GM19438 (cell line): ENCODE measurements around the gene ANAPC13.

Experiments used
- ATAC-seq: cut with Tn5 transposase; IDR thresholded peaks from one replicate; pipeline ENCODE4 v1.9.1; 2021; ENCODE audit warnings: low read depth; ENCODE audit not compliant: unreplicated experiment

The ANAPC13 gene

GRCh38 chr3:134457376-134458074 is 28.3 kb downstream of the ANAPC13 start:
- ATAC-seq, result no peak

DNA sequence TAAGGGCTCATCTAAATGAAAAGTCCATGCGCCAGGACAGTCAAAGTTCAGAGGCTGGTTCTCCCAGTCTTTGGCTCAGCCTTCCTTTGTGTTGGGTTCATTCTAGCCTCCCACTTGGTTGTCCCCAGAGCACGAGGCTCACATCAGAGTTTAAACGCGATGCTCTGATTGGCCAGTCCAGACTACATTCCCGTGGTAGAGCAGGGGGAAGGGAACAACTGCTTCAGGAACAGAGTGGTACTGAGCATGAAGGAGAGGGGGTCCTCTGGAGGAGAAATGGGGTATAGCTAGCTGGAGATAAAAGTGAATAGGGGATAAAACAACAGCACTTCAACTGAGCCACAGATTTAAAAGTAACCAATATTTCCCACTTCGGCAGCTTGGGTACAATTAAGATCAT is 32.2 kb downstream of the ANAPC13 start:
- no peak for ATAC-seq

DNA sequence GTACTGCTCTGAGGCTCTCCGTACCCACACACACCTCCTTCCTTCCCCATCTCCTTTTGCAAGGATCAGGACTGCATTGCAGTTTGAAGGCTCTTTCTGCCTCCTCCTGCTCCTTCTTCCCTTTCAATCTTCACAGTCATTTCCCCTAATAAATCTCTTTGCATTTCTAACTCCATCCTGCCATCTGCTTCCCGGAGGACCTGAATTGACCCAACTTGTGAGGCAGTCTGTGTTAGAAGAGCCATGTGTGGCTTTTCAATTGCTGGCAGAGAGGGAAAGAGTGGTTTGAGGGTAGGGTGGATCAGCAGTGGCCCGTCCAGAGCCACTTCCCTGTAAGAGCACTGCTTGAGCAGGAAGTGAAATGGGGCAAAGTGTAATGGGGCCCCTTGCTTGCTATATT is 35.8 kb downstream of the ANAPC13 start:
- no peak for ATAC-seq

- ATAC-seq, result no peak
Measured at GRCh38 chr3:134449277-134449676, 36.5 kb downstream of the ANAPC13 start.

DNA sequence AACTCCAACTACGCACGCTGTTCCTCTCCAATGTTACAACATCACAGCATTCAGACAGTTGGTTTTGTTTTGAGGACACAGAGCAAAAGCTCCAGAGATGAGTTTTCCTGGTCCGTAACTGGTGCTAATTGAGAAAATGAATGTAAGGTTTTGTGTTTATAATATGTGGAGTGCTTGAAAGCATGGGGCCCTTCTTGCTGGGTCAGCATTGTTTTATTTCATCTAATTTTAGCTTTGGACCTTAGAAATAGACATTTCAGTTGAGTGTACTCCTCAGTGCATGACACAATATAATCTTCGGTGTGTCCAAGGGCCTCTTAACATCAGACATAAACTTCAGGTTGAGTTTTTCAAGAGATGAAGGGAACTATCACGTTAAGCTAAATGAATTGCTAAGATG is 37.1 kb downstream of the ANAPC13 start:
- ATAC-seq, result no peak

DNA sequence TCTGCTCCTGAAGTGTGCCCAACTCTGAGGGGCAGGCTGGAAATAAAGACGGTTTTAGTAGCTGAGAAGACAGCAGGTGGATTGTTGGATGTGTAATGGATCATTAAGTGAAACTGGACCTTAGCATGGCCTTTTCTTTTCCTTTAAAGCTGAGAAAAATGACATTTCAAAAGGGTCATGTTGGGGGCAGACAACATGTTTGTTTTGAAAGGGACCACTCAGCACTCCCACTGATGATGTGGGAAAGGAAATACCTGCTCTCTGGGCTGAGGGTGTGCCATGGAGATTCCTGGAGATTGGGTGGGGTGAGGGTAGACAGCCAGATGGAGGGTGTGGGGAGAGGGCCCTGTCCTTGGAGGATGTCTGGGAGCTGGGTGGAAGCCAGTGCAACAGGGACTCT is 38.4 kb downstream of the ANAPC13 start:
- ATAC-seq, result no peak

GRCh38 chr3:134446800-134447199 is 39.0 kb downstream of the ANAPC13 start:
- ATAC-seq, result no peak

DNA sequence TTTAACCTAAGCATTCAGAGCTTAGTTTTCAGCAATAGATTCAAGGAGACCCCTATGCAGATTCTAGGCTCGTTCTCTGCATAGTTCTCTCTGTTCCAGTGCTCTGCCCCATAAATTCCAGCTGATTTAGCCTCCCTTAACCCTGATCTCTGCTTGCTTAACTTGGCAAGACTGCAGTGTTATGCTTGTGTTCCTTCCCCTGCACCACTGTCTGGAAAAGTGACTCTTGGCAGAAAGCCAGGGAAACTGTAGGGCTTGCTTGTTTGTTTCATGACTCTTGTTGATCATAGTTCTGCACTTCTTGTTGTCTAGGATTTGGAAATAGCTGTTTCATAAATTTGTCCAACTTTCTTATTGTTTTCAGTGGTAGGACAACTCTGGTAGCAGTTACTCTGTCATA is 40.1 kb downstream of the ANAPC13 start:
- no peak for ATAC-seq

- ATAC-seq, result no peak
Measured at GRCh38 chr3:134445095-134445494, 40.7 kb downstream of the ANAPC13 start.

DNA sequence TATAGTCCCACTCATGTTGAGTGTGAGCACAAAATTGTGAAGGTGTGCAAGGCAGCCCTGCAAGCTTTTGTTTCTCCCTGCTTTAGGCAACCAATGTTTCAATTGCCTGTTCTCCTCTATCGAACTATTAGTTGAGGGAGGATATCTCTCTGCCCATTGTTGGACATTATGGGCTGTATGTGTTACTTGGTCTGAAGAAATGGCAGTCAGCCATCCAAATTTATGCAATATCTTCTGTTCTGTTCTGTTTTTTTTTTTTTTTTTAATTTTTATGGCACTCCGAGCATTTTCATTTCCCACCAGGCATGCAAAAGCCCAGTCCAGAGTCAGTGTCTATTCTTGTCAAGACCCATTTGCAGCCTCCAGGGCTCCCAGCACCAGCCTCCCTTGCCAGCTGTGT is 44.0 kb downstream of the ANAPC13 start:
- ATAC-seq, result no peak

DNA sequence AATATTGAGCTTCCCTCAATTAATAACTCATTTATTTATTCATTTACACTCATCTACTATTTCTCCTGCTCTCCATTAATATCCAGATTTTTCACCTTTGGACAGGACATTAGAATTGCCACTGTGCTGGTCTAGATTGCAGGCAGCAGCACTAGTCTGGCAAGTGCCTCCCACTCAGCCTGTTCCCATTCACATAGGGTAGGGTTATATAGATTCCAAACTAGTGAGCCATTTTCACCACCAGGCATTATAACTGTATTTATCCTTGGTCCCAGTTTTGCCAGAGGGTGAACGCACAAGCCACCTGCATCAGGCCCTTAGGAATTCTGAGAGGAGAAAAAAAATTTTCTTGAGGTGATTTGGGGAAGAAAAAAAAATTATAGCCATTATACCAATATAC is 44.5 kb downstream of the ANAPC13 start:
- ATAC-seq, result no peak

- no peak for ATAC-seq
Measured at GRCh38 chr3:134437211-134437752, 48.5 kb downstream of the ANAPC13 start.

DNA sequence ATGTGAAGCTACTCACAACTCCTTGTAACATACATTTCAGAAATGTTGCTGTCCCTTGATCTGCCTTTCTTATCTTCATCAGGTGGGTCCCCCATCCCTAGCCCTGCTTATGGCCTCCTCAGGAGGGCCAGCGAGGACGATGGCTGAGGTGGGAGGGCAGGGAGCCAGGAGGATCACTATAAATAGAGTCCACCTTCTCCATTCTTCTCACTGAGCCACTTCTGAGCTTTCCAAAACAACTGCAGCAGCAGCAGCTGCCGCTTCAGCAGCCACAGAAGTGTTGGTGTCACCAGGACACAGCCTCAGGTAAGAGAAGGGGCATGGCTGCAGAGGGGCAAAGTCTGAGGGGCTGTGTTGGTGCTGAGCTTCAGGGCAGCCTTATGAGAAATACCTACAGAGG is 53.5 kb downstream of the ANAPC13 start:
- no peak for ATAC-seq

GRCh38 chr3:134430950-134431445 is 54.8 kb downstream of the ANAPC13 start:
- ATAC-seq, result no peak

GRCh38 chr3:134430174-134430573 is 55.6 kb downstream of the ANAPC13 start:
- ATAC-seq, result no peak

DNA sequence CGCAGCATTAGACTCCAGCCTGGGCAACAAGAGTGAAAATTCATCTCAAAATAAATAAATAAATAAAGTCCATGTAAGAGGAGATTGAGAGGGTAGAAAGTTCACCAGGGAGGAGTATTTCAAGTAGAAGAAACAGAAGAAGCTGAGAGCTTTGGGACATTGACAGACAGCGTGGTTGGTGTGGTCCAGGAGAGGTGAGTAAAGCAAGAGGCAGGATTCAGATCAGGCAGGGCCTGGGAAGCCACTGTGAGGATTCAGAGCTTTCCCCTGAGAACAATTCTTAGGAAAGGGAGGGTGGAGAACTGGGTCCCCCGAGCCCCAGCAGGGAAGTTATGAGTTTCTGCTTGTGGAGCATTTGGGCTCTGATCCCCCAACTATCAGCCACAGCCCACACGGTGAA is 57.4 kb downstream of the ANAPC13 start:
- no peak for ATAC-seq
